Measurements from ENCODE around the gene ZNF326.

The ZNF326 gene

DNA sequence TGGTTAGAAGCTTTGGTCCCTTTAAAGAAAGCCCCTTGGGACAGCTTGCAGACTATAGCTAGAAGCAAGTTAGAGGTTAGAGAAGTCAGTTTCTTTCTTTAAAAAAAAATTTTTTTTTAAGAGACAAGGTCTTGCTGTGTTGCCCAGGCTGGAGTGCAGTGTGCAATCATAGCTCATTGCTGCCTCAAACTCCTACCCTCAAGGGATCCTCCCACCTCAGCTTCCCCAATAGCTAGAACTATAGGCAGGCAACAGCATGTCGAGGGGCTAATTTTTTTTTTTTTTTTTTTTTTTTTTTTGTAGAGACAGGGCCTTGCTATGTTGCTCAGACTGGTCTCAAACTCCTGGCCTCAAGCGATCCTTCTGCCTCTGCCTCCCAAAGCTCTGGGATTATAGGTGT is 44.2 kb upstream of the ZNF326 start:
- no peak for DNase-seq (ENCODE audit: extremely low read depth, insufficient read length)
- Histone ChIP-seq H3K4me3 (replicated peaks; ENCODE audit: low read depth, low read length) (no peak overlapping the region), H3K36me3 (ENCODE audit: control insufficient read depth, insufficient read depth, low read length) (no peaks in the 10 kb centered on the region), H3K27me3 (replicated peaks; ENCODE audit: control insufficient read depth, insufficient read depth, low read length) (no peaks in the 10 kb centered on the region)
- TF ChIP-seq, protein P1, sequence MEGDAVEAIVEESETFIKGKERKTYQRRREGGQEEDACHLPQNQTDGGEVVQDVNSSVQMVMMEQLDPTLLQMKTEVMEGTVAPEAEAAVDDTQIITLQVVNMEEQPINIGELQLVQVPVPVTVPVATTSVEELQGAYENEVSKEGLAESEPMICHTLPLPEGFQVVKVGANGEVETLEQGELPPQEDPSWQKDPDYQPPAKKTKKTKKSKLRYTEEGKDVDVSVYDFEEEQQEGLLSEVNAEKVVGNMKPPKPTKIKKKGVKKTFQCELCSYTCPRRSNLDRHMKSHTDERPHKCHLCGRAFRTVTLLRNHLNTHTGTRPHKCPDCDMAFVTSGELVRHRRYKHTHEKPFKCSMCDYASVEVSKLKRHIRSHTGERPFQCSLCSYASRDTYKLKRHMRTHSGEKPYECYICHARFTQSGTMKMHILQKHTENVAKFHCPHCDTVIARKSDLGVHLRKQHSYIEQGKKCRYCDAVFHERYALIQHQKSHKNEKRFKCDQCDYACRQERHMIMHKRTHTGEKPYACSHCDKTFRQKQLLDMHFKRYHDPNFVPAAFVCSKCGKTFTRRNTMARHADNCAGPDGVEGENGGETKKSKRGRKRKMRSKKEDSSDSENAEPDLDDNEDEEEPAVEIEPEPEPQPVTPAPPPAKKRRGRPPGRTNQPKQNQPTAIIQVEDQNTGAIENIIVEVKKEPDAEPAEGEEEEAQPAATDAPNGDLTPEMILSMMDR (IDR thresholded peaks at IDR 0.05; ENCODE audit: insufficient read depth, low read length, poor library complexity, severe bottlenecking) = no peak

DNA sequence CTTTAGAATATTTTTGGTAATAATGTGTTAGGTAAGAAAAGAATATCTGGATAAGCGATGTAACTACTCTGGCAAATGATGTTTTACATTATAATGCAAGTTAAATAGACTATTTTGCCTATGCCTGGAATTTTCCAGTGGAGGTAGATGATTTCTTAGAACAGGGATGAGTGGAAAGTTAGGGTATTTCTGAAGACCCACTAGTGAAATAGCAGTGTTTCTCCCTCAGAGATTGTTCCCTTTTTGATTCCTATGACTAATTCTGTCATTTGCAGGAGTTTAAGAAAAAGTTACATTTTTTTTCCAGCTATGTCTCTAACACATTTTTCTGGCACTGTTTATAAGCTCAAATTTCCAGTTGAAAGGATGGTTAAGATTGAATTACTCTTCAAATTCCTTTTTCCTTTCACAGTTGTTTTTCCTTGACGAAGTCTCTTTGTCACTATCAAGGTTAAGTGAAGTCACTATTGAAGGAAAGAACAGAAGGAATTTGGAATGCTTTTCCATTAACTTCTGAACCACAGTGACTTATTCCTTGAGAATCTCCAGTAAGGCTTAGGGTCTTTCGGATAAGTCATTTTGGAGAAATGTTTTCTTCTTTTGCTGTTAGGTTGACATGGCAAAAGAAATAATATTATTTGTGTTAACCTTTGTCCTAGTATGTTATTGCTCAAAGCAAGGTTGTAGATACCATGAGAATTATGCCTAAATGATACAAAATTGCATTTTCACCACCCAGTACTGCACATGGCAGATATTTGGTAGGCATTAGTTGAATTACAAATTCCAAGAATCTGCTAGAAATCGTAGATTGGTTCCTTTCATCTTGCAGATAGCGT is 42.9 kb upstream of the ZNF326 start:
- Histone ChIP-seq H3K27me3 (replicated peaks; ENCODE audit: control insufficient read depth, insufficient read depth, low read length) (no peaks in the 10 kb centered on the region), H3K36me3 (ENCODE audit: control insufficient read depth, insufficient read depth, low read length) (no peaks in the 10 kb centered on the region), H3K4me3 (replicated peaks; ENCODE audit: low read depth, low read length) (no peak overlapping the region)
- no peak for DNase-seq (ENCODE audit: extremely low read depth, insufficient read length)
- TF ChIP-seq, protein P1 (IDR thresholded peaks at IDR 0.05; ENCODE audit: insufficient read depth, low read length, poor library complexity, severe bottlenecking) = no peak

DNA sequence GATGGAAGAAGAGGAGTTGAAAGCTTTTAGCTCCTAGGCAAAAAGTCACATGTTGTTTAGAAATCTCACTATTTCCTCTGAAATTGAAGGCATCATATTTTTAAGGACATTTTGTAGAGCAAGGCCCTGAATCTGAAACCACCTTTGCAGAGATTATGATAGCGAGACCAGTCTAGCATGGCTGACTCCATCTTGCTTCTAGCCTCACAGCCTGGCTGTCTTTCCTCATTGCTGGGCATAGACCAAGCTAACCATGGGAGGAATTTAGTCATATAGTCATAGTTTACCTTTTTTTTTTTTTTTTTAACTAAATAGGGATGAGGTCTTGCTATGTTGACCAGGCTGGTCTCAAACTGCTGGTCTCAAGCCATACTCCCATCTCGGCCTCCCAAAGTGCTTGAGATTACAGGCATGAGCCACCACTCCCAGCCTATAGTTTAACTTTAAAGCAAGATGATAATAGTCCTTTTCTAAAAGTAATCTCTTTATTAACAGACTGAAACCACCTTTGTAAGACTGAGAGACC is 42.2 kb upstream of the ZNF326 start:
- TF ChIP-seq, protein P1 (IDR thresholded peaks at IDR 0.05; ENCODE audit: insufficient read depth, low read length, poor library complexity, severe bottlenecking) = no peak
- no peak for DNase-seq (ENCODE audit: extremely low read depth, insufficient read length)
- H3K36me3 ChIP-seq (ENCODE audit: control insufficient read depth, insufficient read depth, low read length) = no peaks in the 10 kb centered on the region
- no peak overlapping the region for H3K4me3 ChIP-seq (replicated peaks; ENCODE audit: low read depth, low read length)
- H3K27me3 ChIP-seq (replicated peaks; ENCODE audit: control insufficient read depth, insufficient read depth, low read length) = no peaks in the 10 kb centered on the region

DNA sequence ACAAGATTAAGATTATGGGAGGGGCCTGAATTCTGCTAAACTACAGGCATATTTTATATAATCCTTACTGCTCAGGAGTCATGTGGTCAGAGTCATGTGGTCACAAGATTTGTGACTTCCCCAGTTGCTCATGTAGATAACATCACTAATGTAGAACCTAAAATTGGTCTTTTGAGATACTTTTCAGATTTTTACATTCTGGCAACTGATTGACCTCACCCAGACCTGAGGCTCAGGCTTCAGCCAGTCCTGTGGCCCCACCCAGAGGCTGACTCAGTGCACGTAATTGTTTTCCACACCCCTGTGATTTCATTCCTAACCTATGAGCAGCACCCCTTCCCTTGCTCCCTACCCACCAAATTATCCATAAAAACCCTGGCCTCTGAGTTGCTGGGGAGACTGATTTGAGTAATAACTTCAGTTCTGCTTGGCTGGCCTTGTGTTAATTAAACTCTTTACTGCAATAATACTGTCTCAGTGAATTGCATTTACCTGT is 41.7 kb upstream of the ZNF326 start:
- peak; percentile 31 for DNase-seq (ENCODE audit: extremely low read depth, insufficient read length)
- TF ChIP-seq, protein P1 (IDR thresholded peaks at IDR 0.05; ENCODE audit: insufficient read depth, low read length, poor library complexity, severe bottlenecking) = peak; percentile 31
- Histone ChIP-seq H3K36me3 (ENCODE audit: control insufficient read depth, insufficient read depth, low read length) (no peaks in the 10 kb centered on the region), H3K27me3 (replicated peaks; ENCODE audit: control insufficient read depth, insufficient read depth, low read length) (no peaks in the 10 kb centered on the region), H3K4me3 (replicated peaks; ENCODE audit: low read depth, low read length) (no peak overlapping the region)

DNA sequence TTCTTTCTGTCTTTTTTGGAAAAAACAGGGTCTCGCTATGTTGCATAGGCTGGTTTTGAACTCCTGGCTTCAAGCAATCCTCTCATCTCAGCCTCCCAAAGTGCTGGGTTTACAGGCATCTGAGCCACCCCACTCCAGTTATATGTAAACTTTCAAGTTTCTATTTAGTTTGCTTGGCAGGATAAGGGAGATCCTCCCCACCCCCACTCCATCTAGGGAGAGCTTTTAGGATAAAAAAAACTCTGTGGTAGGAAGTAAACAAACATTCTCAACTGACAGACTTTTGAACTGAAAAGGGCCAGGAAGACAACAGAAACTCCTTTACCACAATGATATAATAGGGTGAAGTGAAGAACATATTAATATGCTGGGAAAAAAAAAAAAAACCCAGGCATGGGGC is 41.0 kb upstream of the ZNF326 start:
- H3K36me3 ChIP-seq (ENCODE audit: control insufficient read depth, insufficient read depth, low read length) = no peaks in the 10 kb centered on the region
- DNase-seq (ENCODE audit: extremely low read depth, insufficient read length) = no peak
- H3K27me3 ChIP-seq (replicated peaks; ENCODE audit: control insufficient read depth, insufficient read depth, low read length) = no peaks in the 10 kb centered on the region
- no peak overlapping the region for H3K4me3 ChIP-seq (replicated peaks; ENCODE audit: low read depth, low read length)
- TF ChIP-seq, protein P1 (IDR thresholded peaks at IDR 0.05; ENCODE audit: insufficient read depth, low read length, poor library complexity, severe bottlenecking) = no peak

Measured in GM06990 (cell line).